GM19467 (cell line): ENCODE measurements around the gene TOMM20.

Experiments used
- ATAC-seq: cut with Tn5 transposase; IDR thresholded peaks from one replicate; pipeline ENCODE4 v1.9.1; 2021; ENCODE audit warnings: mild to moderate bottlenecking, moderate library complexity; ENCODE audit not compliant: unreplicated experiment

Gene TOMM20

DNA sequence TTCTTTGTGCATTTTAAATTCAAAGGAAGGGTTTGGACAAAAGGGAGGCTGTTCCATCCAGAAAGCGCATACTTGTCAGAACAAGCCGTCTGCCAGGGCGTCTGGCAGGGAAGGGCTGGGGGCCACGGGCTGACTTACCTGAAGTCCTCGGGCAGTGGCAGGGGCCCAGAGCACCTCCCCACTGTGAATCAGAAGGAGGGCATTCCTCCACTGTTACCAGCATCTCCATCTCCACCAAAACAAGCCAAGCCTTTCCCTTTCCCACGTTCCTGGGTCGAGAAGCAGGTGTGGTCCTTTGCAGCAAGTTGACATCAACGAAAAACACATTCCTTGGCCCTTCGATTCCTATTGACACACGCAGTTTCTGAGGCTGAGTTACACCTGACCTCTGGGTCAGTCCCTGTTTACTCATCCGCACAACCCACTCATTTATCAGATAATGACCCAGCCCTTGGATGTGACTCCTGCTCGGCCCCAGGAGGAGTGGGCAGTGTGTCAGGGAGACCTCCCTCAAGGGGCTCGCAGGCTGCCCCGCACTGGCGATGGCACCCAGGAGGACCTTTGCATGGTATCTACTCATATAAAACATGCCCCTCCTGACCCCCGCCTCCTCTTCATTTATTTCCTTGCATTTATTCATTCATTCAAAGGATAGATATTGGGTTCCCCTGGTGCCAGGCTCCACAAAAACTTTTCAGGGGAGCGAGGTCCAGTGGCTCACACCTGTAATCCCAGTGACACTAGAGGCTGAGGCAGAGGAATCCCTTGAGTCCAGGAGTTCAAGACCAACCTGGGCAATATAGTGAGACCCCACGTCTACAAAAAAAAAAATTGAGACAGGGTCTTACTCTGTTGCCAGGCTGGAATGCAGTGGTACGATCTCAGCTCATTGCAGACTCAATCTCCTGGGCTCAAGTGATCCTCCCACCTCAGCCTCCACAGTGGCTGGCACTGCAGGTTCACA, 60.2 kb downstream of the TOMM20 start:
- no peak for ATAC-seq

- ATAC-seq: no peak
Measured at GRCh38 chr1:235067396-235068157, 61.1 kb downstream of the TOMM20 start.

GRCh38 chr1:235063068-235063765, 65.4 kb downstream of the TOMM20 start:
- no peak for ATAC-seq

- no peak for ATAC-seq
Measured at GRCh38 chr1:235060607-235061470, 67.8 kb downstream of the TOMM20 start.
